GM19043 (cell line): ENCODE data around the gene PGAM4.
"Not testable (repeated sequence)": the region's sequence is repeated elsewhere in the genome, so short reads cannot be mapped to it uniquely, and the experiment has no call there.

Source experiments
- ATAC-seq: cut with Tn5 transposase; IDR thresholded peaks from one replicate; pipeline ENCODE4 v1.9.1; 2021; ENCODE audit warnings: low read depth; ENCODE audit not compliant: unreplicated experiment

The PGAM4 gene

DNA sequence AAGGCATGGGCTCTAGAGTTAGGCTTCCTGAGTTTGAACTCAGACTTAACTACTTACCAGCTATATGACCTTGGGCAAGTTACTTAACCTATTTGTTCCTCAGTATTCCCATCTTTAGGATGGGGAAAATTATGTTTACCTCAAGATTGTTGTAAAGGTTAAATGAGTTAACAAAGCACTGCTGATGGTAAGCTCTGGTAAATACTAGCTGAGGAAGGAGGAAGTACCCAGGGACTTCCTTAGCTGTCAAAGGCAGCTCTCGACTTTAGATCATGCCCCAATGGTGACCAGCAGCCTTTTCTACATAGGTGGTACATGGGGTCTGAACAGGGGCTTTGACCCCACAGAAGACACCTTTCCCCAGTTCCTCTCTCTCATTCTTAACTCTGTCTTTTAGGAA lies 38.9 kb downstream of the PGAM4 start:
- ATAC-seq, result no peak

DNA sequence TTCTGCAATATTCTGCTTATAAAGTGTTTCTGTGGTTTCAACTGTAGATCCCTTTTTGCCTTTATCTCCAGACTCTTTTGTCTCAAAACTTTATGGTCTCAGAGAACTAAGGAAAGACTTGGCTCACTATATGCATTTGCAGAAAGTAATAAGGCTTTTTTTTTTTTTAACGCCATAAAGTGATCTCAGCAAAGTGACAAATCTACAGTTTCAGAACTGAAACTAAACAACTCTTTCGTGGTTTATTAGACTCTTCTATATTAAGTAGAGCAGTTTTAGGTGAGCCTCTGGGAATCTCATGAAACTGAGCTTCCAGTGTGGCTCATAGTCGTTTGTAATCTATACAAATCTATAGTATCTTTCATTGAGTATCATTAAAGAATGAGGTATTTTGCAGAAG lies 43.7 kb downstream of the PGAM4 start:
- no peak for ATAC-seq

DNA sequence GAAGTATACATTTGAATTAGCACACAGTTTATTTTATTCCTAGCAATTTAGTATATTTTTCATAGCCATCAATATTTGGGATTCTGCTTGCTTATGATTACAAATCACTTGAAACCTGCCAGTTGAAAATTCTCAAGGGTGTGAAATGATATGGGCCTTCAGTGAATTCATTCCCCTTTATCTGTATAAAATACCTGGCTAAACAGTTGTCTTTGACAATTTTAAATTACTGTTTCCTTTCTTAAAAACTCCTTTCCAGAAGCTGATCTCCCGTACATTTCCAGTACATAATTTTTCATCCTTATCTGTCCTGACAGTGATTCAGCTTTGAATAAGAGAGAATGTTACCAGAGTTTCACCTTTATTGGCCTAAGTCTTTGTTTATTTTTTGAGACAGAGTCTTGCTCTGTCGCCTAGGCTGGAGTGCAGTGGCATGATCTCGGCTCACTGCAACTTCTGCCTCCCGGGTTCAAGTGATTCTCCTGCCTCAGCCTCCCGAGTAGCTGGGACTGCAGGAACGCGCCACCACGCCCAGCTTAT lies 45.0 kb downstream of the PGAM4 start:
- no peak for ATAC-seq

DNA sequence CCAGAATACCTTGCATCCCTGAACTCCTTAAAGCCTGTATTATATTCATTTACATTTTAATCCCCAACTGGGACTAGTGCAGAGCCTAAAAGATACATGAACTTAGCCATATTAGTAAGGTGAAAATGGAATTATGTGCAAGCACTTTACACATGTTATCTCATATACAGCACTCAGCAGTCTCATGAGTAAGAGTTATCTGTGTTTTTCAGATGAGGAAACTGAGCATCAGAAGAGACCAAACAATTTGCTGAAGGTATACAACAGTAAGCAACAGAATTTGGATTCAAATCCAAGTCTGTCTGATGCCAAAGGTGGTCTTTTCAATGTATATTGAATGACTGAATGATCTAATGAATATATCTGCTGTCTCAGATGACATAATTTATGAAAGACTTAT lies 46.7 kb downstream of the PGAM4 start:
- ATAC-seq, result no peak

DNA sequence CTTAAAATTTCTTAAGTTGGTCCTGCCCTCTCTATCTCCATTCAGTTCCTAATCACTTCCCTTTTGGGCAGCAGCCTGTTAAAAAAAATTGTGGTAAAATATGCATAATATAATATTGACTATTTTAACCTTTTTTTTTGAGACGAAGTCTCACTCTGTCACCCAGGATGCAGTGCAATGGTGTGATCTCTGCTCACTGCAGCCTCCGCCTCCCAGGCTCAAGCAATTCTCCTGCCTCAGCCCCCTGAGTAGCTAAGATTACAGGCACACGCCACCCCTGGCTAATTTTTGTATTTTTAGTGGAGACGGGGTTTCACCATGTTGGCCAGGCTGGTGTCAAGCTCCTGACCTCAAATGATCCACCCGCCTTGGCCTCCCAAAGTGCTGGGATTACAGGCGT lies 50.1 kb downstream of the PGAM4 start:
- not testable (repeated sequence) for ATAC-seq

DNA sequence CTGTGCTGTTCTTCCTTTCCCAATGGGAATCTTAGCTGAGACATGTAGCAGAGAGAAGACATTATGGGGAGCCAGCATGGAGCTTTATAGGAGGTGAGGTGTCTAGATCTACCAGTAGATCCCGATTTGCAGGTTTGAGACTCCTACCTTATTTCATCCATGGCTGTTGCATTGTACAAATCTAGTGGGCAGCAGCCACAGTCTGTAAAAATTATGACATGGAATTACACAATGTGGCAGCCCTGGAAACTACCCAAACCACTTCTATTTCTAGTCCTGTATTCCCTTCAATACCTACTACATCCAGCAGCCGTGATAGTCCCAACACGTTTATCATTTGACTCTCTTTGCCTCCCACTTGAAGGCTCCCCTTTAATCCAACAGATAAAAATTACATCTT lies 50.9 kb downstream of the PGAM4 start:
- no peak for ATAC-seq
